Measurements from ENCODE around the gene PADI2.

PADI2 gene

GRCh38 chr1:17117451-17118265 lies 1.6 kb downstream of the PADI2 start:
- ChIA-PET CTCF (no interaction called here), POLR2A (no interaction called here)
- TF ChIP-seq FOXA1 (IDR thresholded peaks at IDR 0.05) = no peak
- TF ChIP-seq NFRKB (IDR thresholded peaks at IDR 0.05) = no peak
- TF ChIP-seq LEF1 (IDR thresholded peaks at IDR 0.05; ENCODE audit: borderline replicate concordance) = no peak
- no peak for TF ChIP-seq L3MBTL2 (conservative IDR thresholded peaks at IDR 0.05)
- no peak for TF ChIP-seq ELF4 (IDR thresholded peaks at IDR 0.05)
- TF ChIP-seq HDGF (IDR thresholded peaks at IDR 0.05; ENCODE audit: borderline replicate concordance) = no peak
- TF ChIP-seq ARNT (IDR thresholded peaks at IDR 0.05) = no peak
- no peak for DNase-seq (ENCODE audit: extremely low spot score)

- no peak for DNase-seq (ENCODE audit: extremely low spot score)
- ChIA-PET POLR2A (no interaction called here), CTCF (no interaction called here)
- no peak for TF ChIP-seq BHLHE40 (IDR thresholded peaks at IDR 0.05; ENCODE audit: borderline replicate concordance)
- TF ChIP-seq L3MBTL2 (conservative IDR thresholded peaks at IDR 0.05) = no peak
- no peak for TF ChIP-seq SP1 (IDR thresholded peaks at IDR 0.05)
- no peak for TF ChIP-seq LEF1 (IDR thresholded peaks at IDR 0.05; ENCODE audit: borderline replicate concordance)
- TF ChIP-seq TARDBP (IDR thresholded peaks at IDR 0.05) = no peak
- no peak for TF ChIP-seq ZNF384 (IDR thresholded peaks at IDR 0.05)
- no peak for TF ChIP-seq ARNT (IDR thresholded peaks at IDR 0.05)
- no peak for TF ChIP-seq ELF4 (IDR thresholded peaks at IDR 0.05)
- no peak for TF ChIP-seq FOXK2 (IDR thresholded peaks at IDR 0.05)
- no peak for TF ChIP-seq HDGF (IDR thresholded peaks at IDR 0.05; ENCODE audit: borderline replicate concordance)
- TF ChIP-seq CTBP1 (IDR thresholded peaks at IDR 0.05; ENCODE audit: borderline replicate concordance) = no peak
- TF ChIP-seq FOXM1 (IDR thresholded peaks at IDR 0.05; ENCODE audit: borderline replicate concordance) = no peak
- TF ChIP-seq FOXA1 (IDR thresholded peaks at IDR 0.05) = no peak
- TF ChIP-seq PKNOX1 (IDR thresholded peaks at IDR 0.05) = no peak
- TF ChIP-seq SUZ12 (IDR thresholded peaks at IDR 0.05) = no peak
- no peak for TF ChIP-seq NFRKB (IDR thresholded peaks at IDR 0.05)
These were observed 2.6 kb downstream of the PADI2 start for GRCh38 chr1:17116643-17117042.

GRCh38 chr1:17113963-17114362 lies 5.3 kb downstream of the PADI2 start:
- ChIA-PET CTCF (no interaction called here), POLR2A (no interaction called here)
- TF ChIP-seq LEF1 (IDR thresholded peaks at IDR 0.05; ENCODE audit: borderline replicate concordance) (no peak), NFRKB (IDR thresholded peaks at IDR 0.05) (no peak), L3MBTL2 (conservative IDR thresholded peaks at IDR 0.05) (no peak), BHLHE40 (IDR thresholded peaks at IDR 0.05; ENCODE audit: borderline replicate concordance) (no peak), ARNT (IDR thresholded peaks at IDR 0.05) (no peak), HDGF (IDR thresholded peaks at IDR 0.05; ENCODE audit: borderline replicate concordance) (no peak), FOXM1 (IDR thresholded peaks at IDR 0.05; ENCODE audit: borderline replicate concordance) (no peak), CTBP1 (IDR thresholded peaks at IDR 0.05; ENCODE audit: borderline replicate concordance) (no peak), SUZ12 (IDR thresholded peaks at IDR 0.05) (no peak), ELF4 (IDR thresholded peaks at IDR 0.05) (no peak)
- DNase-seq (ENCODE audit: extremely low spot score) = no peak

- ChIA-PET CTCF (no interaction called here), POLR2A (no interaction called here)
- no peak for DNase-seq (ENCODE audit: extremely low spot score)
- TF ChIP-seq FOXK2 (IDR thresholded peaks at IDR 0.05) (no peak), HDGF (IDR thresholded peaks at IDR 0.05; ENCODE audit: borderline replicate concordance) (no peak), SP1 (IDR thresholded peaks at IDR 0.05) (no peak), BHLHE40 (IDR thresholded peaks at IDR 0.05; ENCODE audit: borderline replicate concordance) (no peak), ZNF384 (IDR thresholded peaks at IDR 0.05) (no peak), CTBP1 (IDR thresholded peaks at IDR 0.05; ENCODE audit: borderline replicate concordance) (no peak), L3MBTL2 (conservative IDR thresholded peaks at IDR 0.05) (no peak)
These were observed 6.6 kb downstream of the PADI2 start for GRCh38 chr1:17112496-17113236.

GRCh38 chr1:17112076-17112475 lies 7.2 kb downstream of the PADI2 start:
- TF ChIP-seq NFRKB (IDR thresholded peaks at IDR 0.05) (no peak), CTBP1 (IDR thresholded peaks at IDR 0.05; ENCODE audit: borderline replicate concordance) (no peak), TARDBP (IDR thresholded peaks at IDR 0.05) (no peak)
- ChIA-PET POLR2A (no interaction called here), CTCF (no interaction called here)
- no peak for DNase-seq (ENCODE audit: extremely low spot score)

- TF ChIP-seq L3MBTL2 (conservative IDR thresholded peaks at IDR 0.05) (no peak), ARNT (IDR thresholded peaks at IDR 0.05) (no peak), ZNF384 (IDR thresholded peaks at IDR 0.05) (no peak), ELF4 (IDR thresholded peaks at IDR 0.05) (no peak), SUZ12 (IDR thresholded peaks at IDR 0.05) (no peak), NFRKB (IDR thresholded peaks at IDR 0.05) (no peak), FOXA1 (IDR thresholded peaks at IDR 0.05) (no peak), FOXK2 (IDR thresholded peaks at IDR 0.05) (no peak), HDGF (IDR thresholded peaks at IDR 0.05; ENCODE audit: borderline replicate concordance) (no peak), LEF1 (IDR thresholded peaks at IDR 0.05; ENCODE audit: borderline replicate concordance) (no peak), CTBP1 (IDR thresholded peaks at IDR 0.05; ENCODE audit: borderline replicate concordance) (no peak), BHLHE40 (IDR thresholded peaks at IDR 0.05; ENCODE audit: borderline replicate concordance) (no peak), TARDBP (IDR thresholded peaks at IDR 0.05) (no peak), FOXM1 (IDR thresholded peaks at IDR 0.05; ENCODE audit: borderline replicate concordance) (no peak), PKNOX1 (IDR thresholded peaks at IDR 0.05) (no peak), SP1 (IDR thresholded peaks at IDR 0.05) (no peak)
- ChIA-PET POLR2A (no interaction called here), CTCF (no interaction called here)
- DNase-seq (ENCODE audit: extremely low spot score) = no peak
These were observed 8.7 kb downstream of the PADI2 start for GRCh38 chr1:17110555-17110926.
